GM18870 (cell line): ENCODE results near the gene PRICKLE4.
A peak's percentile ranks its signal among the peaks of the same experiment; 100 is the strongest.

ENCODE experiments used
- ATAC-seq: cut with Tn5 transposase; IDR thresholded peaks from one replicate; pipeline ENCODE4 v1.9.1; 2021; ENCODE audit warnings: moderate library complexity; ENCODE audit not compliant: unreplicated experiment

The PRICKLE4 gene, protein sequence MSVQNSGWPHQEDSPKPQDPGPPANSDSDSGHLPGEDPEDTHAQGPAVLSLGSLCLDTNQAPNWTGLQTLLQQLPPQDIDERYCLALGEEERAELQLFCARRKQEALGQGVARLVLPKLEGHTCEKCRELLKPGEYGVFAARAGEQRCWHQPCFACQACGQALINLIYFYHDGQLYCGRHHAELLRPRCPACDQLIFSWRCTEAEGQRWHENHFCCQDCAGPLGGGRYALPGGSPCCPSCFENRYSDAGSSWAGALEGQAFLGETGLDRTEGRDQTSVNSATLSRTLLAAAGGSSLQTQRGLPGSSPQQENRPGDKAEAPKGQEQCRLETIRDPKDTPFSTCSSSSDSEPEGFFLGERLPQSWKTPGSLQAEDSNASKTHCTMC

DNA sequence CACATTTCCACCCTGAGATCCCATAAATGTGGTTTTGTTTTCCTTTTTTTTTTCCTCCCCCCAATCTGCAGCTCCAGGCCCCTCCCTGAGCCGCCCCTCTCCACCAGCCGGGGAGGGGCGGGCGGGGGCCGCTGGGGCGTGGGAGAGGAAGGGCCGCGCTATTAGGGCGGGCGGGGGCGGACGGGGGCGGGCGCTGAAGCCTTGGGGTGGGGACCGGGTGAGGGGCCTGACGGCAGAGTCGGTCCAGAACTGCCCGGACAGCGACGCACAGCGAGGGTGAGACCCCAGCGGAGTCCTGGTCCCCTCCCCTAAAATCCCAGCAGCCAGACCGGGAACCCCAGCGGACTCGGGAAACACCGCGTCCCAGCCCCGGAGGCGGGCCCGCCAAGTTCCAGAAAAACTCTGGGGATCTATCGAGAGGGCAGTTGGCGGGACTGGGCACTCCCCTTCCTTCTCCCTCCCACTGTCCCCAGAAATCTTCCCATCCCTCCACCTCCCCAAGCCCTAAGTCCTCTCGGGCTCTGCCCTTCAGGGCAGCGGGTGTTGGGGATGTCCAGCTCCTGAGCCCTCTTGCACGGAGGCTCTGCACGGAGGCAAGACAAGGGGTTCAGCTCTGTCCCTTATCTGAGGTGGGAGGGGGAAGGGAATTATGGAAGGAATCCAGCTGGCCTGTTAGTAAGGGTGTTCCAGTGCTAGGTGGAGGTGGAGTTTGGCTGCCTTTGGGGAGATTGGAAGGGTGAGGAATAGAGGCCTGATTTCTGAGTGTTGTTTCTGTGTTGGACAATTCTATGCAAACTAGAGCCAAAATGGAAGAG lies at the start of gene PRICKLE4:
TSS of gene PRICKLE4 (plus strand) at position 232 of the 815 bp plus-strand sequence. CDS start 2,692 bp downstream, outside the sequence.
- no peak for ATAC-seq

DNA sequence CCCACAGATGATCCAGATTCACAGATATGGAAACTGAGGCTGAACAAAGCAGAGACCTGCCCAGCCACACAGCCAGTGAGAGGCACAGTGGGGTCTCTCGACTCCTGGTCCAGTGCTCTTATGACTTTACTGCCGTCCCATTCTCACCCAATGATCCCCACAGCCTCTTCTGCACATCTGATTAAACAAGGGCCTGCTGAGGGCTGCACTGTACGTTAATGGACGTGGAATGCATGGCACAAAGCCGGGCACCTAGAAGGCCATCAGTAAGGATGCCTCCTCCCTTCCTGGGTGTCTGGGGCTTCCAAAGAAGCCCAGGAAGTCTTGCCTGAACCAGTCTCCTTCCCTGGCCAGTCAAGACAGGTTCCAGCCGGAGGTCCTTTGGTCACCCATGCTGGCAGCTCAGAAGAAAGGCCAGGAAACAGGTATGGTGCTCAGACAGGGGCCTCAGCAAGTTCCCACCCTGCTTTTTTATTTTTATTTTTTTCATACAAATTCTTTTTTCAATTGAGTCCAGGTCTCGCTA lies 49.0 kb upstream of the PRICKLE4 start:
- no peak for ATAC-seq

DNA sequence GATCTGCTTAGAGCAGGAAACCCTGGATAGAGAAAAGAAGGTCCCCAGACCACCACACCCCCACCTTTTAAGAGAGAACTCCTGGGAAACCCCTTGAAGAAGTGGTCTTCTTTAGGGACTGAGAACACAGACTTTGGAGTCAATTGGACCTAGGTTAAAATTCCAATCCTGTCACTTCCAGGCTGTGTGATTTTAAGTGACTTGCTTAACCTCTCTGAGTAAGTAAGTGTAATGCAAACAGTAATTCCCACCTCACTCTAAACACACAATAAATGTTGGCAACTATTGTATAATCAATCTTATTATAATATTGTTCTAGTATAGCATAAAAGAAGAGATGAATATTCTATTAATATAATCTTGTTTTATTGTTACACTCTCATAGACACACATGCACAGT lies 48.4 kb upstream of the PRICKLE4 start:
- ATAC-seq: no peak

DNA sequence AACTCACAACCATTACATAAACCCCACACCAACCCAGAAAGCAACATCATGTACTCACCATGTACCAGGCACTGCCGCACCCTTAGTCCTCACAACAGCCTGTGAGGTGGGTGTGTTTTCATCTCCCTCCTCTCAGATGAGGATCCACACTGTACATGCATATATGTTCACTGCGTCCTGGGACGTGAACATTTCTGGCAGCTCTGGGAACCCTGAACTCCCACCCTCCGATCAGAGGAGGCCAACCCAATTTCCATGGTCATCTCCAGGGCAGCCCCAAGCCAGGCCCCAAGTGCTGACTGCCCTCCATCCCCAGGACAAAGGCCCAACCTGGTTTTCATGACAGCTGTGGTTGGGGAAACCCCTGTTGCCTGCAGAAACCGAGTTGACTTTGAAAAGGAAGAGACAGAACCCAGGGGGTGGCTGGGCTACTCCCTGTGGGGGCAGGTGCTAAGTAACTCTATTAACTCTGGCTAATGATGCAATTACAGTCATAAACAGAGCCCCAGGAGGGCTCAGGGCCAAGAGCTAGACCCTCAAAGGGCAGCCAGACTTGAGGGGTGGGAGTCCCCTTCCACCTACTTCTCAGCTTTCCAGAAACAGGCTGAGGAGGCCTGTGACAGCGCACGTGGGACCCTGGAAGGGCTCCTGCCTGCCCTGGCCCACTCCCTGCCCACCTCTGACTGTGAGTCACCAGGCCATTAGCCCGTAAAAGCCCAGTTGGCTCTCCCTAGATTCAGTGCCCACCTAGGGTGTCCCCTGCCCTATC lies 47.8 kb upstream of the PRICKLE4 start:
- ATAC-seq: peak; percentile 39

DNA sequence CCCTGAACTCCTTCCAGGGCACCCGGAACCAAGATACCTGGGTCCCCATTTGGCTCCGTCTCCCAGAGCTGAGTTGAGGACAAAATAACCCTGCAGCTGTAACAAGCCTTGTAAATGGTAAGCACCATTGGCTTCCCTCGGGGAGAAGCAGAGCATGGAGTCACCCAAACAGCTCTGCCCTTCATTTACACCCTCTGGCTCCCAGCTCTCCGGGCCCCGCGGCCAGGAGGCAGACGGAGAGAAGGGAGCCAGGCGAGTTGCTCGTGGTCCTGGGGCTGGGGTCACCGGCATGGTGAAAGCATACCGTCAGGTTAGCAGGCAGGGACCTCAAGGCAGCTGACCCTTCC lies 47.2 kb upstream of the PRICKLE4 start:
- ATAC-seq: no peak

DNA sequence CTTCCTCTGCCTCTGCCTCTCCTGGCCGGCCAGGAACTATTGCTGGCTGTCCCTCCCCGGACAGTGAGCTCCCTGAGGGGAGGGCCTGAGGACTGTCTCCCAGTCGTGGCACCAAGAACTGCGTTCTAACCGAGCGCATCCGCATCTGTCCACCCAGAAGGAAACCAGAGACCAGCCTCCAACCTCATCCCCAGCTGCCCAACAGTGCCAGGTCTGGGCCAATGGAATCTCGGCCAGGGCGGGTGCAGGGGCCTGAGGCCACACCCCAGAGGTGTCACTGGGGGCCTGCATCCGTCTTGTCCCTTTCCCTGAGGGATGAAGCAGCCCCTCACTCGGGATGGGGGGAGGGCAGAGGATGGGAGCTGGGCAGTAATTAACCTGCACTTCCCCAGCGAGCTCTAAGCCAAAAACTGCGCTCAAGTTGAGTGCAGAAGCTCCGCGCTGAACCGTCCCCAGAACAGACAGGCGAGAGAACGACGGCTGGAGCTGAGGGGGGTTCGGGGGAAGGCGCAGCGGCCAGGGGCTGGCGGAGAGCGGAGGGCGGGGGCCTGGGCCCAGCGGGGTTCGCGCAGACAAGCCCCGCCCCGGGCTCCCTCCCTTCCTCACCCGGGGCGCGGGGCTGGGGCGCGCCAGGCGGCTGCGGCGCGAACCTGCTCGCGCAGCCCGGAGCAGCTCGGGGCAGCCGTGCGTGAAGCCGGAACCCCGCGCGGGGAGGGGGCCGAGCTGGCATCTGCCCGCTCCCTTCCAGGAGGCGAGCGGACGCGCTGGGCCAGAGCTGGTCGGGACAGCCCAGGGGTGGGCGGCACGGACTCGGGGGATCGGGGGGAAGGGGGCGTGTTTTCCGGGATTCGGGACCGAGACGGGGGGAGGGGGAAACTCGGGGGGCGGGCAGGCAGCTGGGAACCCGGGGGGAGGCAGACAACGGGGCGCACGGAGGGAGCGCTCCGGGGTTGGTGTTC lies 46.6 kb upstream of the PRICKLE4 start:
- no peak for ATAC-seq

DNA sequence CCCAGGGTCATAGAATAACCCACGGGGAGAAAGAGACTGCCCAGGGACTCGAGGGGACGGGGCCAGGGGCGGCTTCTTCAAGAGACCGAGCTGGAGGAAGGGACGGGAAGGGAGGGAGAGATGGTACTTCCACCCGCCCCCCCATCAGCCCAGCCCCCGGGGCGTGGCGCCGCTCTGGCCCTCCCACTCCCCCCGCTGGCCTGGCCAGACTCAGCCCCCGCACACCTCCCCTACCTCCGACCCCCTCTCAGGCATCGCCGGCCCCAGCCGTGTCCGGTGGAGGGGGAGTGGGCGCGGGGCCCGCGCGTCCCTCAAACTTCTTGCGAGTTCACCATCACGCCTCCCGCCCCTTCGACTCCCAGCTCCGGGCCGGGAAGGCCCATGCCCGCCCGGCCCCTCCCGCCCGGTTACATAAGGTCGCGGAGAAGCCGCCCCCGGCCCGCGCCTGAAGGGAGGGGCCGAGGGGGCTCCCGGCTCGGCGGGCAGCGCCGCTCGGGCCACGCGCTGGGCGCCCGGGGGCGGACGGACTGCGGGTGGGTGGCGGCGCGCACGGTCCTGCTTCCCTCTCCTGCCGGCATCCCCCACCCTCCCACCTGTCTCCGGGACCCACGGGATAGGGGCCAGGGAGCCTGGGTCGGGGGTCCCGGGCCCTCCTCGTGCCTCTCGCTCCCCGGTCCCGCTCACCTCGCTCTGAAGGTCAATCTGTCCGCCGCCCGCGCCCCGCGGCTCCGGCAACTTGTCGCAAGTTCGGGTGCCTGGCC lies 45.7 kb upstream of the PRICKLE4 start:
- peak; percentile 5 for ATAC-seq

DNA sequence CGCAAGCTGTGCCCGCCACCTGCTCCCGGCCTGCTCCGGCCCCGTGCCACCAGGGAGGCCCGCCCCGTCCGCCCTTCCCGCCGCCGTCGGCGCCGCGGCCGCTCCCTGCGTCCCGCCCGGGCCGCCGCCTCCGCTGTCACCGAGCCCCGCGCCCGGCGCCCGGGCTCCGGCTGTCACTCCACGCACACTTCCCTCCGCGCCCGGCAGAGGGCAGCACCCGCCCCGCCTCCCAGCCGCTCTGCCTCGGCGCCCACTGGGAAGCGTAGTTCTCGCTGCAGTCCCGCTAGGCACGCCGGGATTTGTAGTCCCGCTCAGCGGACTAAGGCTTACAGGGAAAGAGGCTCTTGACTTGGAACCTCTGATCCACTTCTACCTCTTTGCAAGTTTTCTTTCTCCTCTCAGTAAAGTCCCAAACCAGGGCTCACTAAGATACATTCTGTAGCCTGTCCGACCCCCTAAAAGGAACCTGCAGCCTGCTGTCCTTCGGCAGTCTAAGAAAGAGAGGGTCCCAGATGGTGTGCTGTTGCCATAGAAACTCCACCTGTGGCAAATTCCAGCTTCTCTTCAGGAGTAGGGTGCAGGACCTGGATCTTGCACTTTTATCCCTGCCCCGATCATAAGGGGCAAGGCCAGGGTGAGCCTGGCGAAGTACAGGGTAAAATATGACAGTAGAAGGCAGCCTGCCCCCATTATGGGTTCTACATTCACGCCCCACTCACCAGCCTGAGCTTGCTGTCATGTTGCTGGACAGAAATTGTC lies 45.0 kb upstream of the PRICKLE4 start, which contains the start of gene TFEB:
TSS of gene TFEB (minus strand) at position 182 of the 759 bp plus-strand sequence. CDS start 44,395 bp downstream, outside the sequence.
- peak; percentile 45 for ATAC-seq

DNA sequence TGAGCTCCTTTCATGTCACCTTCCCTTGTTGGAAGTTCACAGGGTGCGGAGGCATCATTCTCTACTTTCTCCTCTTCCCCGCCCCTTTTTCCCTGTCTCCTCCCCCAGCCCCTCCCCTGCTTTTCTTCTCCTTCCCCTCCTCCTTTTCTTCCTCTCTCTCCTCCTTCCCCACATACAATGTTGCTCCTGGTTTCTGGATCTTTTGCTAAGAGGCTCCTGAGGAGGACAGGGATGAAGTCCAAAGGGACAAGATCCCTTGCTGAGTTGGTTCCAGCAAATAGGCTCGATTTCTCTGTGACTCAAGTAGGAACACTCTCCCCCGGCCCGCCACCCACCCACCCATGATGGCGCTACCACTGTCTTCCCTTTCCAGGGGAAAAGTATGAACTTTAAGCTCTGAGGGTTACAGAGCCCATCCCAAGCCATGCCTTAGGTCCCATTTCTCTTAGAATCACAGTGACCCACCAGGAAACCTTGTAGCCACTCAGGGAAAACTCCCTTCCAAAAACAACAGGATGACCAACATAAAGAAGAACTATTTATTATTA lies 44.3 kb upstream of the PRICKLE4 start:
- ATAC-seq: no peak

DNA sequence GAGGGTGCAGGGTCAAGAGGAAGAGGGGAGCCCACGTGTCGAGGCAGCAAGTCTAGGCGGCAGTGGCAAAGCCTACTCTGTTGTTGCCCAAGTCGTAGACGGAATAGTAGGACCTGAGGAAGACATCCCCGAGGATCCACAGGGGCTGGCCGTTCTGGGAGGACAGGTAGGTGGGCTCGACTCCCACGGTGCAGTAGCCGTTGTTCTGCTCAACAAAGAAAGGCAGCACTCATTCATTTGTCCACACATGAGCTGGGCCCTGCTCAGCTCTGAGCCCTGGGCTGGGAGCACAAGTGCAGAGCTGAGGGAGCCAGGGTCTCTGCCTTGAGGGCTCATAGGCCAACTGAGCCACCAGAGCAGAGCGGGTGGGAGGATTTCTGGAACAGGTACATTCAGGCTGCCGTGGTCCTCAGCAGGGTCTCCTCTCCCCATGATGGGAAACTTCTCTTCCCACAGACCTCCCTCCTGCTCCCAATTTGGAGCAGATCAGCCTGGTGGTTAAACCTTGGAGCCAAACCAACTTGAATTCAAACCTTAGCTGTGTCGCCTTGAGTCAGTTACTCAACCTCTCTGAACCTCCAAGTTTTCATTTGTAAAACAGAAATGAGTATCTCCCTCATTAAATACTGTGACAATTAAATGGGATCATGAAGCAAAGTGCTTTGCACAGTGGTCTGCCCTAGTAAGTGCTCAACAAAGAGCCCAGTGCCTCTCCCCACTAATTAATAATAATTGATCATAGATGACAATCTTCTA lies 43.6 kb upstream of the PRICKLE4 start:
- ATAC-seq: no peak

DNA sequence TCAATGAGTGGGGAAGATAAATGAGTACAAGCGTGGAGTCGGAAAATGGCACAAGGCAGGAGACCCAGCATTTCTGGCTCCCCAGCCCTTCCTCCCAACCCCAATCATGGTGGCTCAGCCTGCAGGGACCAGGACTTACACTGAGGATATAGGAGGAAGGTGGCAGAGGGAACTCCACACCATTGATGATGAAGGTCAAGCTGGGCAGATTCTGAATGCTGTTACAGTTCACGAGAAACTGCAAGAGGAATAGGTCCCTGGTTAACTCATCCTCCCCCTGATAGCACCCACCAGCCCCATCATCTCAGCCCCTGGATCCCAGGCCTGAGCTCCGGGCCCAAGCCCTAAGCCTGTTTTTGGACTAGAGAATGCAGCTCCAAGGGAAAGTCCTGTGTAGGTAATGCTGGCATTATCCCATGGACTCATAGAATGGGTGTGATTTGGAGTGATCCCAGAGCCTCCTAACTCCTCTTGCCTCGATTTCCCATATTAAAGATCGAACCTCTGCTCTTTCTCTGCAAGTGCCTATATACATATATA lies 42.9 kb upstream of the PRICKLE4 start:
- ATAC-seq: no peak

DNA sequence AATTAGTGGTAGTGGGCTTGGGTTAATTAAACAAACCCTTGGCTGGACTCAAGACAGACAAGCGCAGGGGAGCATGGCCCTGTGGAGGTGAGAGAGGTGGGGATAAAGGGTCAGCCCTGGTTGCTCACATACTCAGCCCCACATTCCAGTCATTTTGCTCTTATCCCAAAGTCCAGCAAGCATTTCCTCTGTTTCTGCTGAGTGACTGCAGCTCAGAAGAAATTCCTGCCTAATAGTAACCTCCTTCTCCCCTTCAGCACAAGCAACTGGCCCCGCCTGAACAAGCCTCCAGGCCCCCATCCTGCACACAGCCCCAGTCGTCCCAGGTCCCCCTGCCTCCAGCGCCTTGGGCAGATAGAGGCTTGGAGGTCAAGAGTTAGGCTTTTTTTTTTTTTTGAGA lies 41.5 kb upstream of the PRICKLE4 start:
- ATAC-seq: no peak

DNA sequence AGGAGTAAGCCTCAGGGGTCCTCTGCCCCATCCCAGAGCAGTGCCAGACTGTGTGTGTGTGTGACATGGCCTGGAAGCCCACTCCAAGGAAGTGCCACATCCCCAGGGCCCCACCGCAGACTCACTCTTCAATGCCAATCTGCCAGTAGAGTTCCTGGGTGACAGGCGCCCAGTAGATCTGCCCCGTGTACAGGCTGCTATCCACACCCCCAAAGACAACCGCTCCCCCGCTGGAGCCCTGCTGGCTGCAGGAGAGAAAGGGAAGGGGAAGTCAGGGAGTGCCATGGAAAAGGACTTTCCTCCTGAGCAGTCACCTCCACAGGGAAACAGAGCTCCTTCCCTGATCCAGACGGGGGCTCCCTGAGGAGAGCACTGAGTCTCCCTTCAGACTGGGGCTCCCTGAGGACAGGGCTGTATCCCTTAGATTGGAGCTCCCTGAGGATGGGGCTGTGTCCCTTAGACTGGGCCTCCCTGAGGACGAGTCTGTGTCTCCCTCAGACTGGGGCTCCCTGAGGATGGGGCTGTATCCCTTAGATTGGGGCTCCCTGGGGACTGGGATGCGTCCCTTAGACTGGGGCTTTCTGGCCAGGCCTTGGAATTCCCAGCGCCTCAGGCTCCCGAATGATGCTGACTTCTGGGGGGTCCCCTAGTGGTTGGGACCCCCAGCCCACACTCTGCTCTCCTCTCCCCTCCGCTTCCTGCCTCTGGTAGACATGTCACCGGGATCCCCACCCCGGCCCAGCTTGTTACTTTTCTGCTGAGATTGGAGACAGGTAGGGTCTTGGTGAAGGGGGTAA lies 40.0 kb upstream of the PRICKLE4 start:
- ATAC-seq: no peak

DNA sequence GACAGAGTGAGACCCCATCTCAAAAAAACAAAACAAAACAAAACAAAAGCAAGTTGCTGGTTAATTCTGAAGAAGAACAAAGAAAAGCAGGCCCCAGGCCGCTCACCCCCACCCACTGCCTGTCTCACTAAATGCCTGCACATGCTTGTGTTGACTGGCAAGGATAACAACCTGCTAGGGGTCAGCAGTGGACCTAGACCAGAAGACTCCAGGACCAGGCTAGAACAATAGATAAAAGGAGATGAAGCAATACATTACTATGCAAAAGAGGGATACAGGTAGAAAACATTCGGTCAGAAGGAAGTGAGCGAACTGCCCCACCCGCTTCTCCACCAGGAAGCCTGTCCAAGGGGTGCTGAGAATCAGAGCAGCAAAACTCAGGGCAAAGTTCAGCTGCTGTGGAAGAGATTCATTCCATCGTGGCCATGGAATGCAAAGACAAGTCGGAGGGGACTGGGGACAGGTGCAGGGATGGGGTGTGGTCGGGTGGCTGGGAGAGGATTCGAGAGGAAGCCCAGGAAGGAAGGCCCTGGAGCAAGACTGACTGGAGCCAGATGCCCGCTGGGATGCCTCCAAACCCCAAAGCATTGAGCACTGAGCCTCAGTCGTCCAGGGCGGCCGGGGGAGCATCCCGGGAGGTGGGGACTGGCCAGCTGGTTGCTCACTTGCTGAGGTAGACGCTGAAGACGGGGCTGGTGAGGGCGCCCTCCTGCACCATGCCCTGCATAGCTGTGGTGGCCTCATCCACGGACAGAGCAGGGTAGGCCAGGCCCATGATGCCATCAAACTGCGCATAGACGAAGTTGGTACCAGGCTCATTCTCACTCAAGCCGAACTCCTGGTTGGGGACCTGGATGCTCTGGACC lies 38.7 kb upstream of the PRICKLE4 start:
- ATAC-seq: no peak

DNA sequence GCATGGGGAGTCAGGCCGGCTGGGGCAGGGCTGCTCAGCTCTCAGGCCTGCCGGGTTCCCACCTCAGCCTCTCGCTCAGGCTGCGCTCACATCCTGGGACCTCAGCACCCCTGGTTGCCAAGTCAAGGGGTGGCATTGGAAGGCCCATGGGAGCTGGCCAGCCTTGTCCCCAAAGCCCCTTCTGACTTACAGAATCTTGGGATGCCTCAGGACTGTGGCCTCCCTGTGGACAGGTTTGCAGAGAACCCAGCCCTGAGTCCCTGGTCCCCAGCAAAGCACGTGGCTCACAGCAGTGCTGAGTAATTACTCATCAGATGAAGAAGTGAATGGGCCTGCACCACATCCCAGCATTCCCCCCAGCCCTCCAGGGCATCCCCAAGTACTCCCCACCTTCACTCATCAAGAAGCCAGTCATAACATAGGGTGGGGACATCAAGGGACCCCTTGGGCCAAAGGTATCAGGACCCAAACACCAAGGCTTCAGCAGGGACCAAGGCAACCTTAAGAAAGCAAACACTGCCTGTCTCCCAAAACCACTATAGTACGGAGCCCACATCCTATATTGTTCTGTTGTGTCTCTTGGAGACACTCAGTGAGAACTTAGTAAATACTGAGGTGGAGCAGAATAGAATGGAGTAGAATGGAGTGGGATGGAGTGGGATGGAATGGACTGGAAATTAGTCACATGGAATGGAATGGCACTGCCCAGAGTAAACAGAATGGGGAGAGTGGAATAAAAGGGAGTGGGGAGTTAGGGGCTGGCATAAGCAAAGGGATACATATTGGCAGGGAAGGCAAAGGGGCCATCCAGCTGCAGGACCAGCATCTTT lies 37.0 kb upstream of the PRICKLE4 start:
- no peak for ATAC-seq
